GM23338 (cell line): Measurements from ENCODE around the gene ASAP2. TPM values are rescaled to one million over a fixed set of nuclear protein-coding genes. Genes with fewer than 3 reads are reported as not detected.

Experiments
- ATAC-seq: fragments of 200-7000 bp; cut with Tn5 transposase; 3 replicates; pipeline ENCODE4 v1.9.1; 2020
- DNase-seq: peaks from one replicate; pipeline ENCODE4 v3.0.0-alpha.2; 2015; ENCODE audit warnings: low spot score
- H2AFZ ChIP-seq: fragments of 200-600 bp; sonication (generic); 2 replicates; pipeline ENCODE4 v1.8.0; 2016; ENCODE audit warnings: antibody characterized with exemption, mild to moderate bottlenecking, moderate library complexity
- H3F3A ChIP-seq: fragments of 200-600 bp; sonication (generic); replicated peaks from 2 replicates; pipeline ENCODE4 v1.8.0; 2017; ENCODE audit warnings: antibody characterized with exemption, mixed run types, low read depth
- H3K27ac ChIP-seq: fragments of 200-600 bp; sonication (generic); 2 replicates; pipeline ENCODE4 v1.6.1; 2016; ENCODE audit warnings: low read depth
- H3K27me3 ChIP-seq: fragments of 200-600 bp; sonication (generic); 2 replicates; pipeline ENCODE4 v1.8.0; 2016; ENCODE audit warnings: mild to moderate bottlenecking, mixed run types, moderate library complexity; ENCODE audit not compliant: insufficient read depth
- H3K36me3 ChIP-seq: fragments of 200-600 bp; sonication (generic); 2 replicates; pipeline ENCODE4 v1.8.0; 2016; ENCODE audit warnings: mild to moderate bottlenecking; ENCODE audit not compliant: insufficient read depth
- H3K4me1 ChIP-seq: fragments of 200-600 bp; sonication (generic); 2 replicates; pipeline ENCODE4 v1.8.0; 2016; ENCODE audit warnings: mild to moderate bottlenecking, moderate library complexity; ENCODE audit not compliant: insufficient read depth
- H3K4me2 ChIP-seq: fragments of 200-600 bp; sonication (generic); 2 replicates; pipeline ENCODE4 v1.7.1; 2017; ENCODE audit warnings: mixed run types
- H3K4me3 ChIP-seq: fragments of 200-600 bp; sonication (generic); 2 replicates; pipeline ENCODE4 v1.6.1; 2016; ENCODE audit warnings: mixed run types
- H3K79me2 ChIP-seq: fragments of 200-600 bp; sonication (generic); replicated peaks from 2 replicates; pipeline ENCODE4 v1.8.0; 2017; ENCODE audit warnings: mild to moderate bottlenecking; ENCODE audit not compliant: insufficient read depth
- H3K9me2 ChIP-seq: fragments of 200-600 bp; sonication (generic); 2 replicates; pipeline ENCODE4 v1.8.0; 2017; ENCODE audit not compliant: insufficient read depth
- H4K20me1 ChIP-seq: fragments of 200-600 bp; sonication (generic); replicated peaks from 2 replicates; pipeline ENCODE4 v1.8.0; 2017; ENCODE audit warnings: mild to moderate bottlenecking; ENCODE audit not compliant: insufficient read depth
- H3K27ac Mint-ChIP-seq: 2 replicates; pipeline ENCODE4 v1.8.0; 2020; ENCODE audit warnings: inconsistent platforms, mild to moderate bottlenecking, moderate library complexity, mixed read lengths
- H3K27me3 Mint-ChIP-seq: 3 replicates; pipeline ENCODE4 v1.8.0; 2022; ENCODE audit warnings: low read depth, mild to moderate bottlenecking, moderate library complexity, mixed read lengths, inconsistent platforms; ENCODE audit not compliant: insufficient read depth, poor library complexity
- H3K36me3 Mint-ChIP-seq: 3 replicates; pipeline ENCODE4 v1.8.0; 2021; ENCODE audit warnings: low read depth, mild to moderate bottlenecking, inconsistent platforms, moderate library complexity, mixed read lengths
- H3K4me1 Mint-ChIP-seq: 3 replicates; pipeline ENCODE4 v1.8.0; 2020; ENCODE audit warnings: mild to moderate bottlenecking, inconsistent platforms, mixed read lengths
- H3K4me3 Mint-ChIP-seq: 3 replicates; pipeline ENCODE4 v1.8.0; 2021; ENCODE audit warnings: moderate library complexity, mild to moderate bottlenecking, inconsistent platforms, mixed read lengths
- H3K9me3 Mint-ChIP-seq: 3 replicates; pipeline ENCODE4 v1.8.0; 2020; ENCODE audit warnings: moderate library complexity, mild to moderate bottlenecking, inconsistent platforms, mixed read lengths
- CREB1 ChIP-seq: fragments of 250-450 bp; sonication (Bioruptor Pico); IDR thresholded peaks from 2 replicates; pipeline ENCODE4 v1.5.0; 2020; ENCODE audit warnings: low read depth, mild to moderate bottlenecking, moderate library complexity
- EZH2 ChIP-seq: fragments of 200-600 bp; sonication (generic); IDR thresholded peaks from one replicate; pipeline ENCODE4 v1.8.0; 2017; ENCODE audit warnings: antibody characterized with exemption, mild to moderate bottlenecking, low read depth; ENCODE audit not compliant: unreplicated experiment
- EZH2phosphoT487 ChIP-seq: fragments of 200-600 bp; sonication (generic); IDR thresholded peaks from one replicate; pipeline ENCODE4 v1.8.1; 2018; ENCODE audit warnings: antibody characterized with exemption; ENCODE audit not compliant: unreplicated experiment
- JUNB ChIP-seq: IDR thresholded peaks from one replicate; pipeline ENCODE4 v1.6.1; 2016; ENCODE audit warnings: antibody characterized with exemption; ENCODE audit not compliant: unreplicated experiment
- NANOG ChIP-seq: IDR thresholded peaks from 2 replicates; pipeline ENCODE4 v1.6.1; 2016; ENCODE audit warnings: antibody characterized with exemption, borderline replicate concordance
- POLR2AphosphoS5 ChIP-seq: IDR thresholded peaks from 2 replicates; pipeline ENCODE4 v1.6.1; 2016; ENCODE audit warnings: antibody characterized with exemption, low read depth
- STAT1 ChIP-seq: IDR thresholded peaks from one replicate; pipeline ENCODE4 v1.6.1; 2016; ENCODE audit warnings: antibody characterized with exemption; ENCODE audit not compliant: unreplicated experiment
- ZNF114 ChIP-seq: fragments of 250-450 bp; sonication (Bioruptor Pico); IDR thresholded peaks from 2 replicates; pipeline ENCODE4 v1.5.0; 2020; ENCODE audit warnings: mild to moderate bottlenecking, moderate library complexity
- ZNF331 ChIP-seq: fragments of 250-450 bp; sonication (Bioruptor Pico); IDR thresholded peaks from 2 replicates; pipeline ENCODE4 v1.5.0; 2020; ENCODE audit warnings: low read depth, mild to moderate bottlenecking, moderate library complexity
- polyA plus RNA-seq: library from polyadenylated mRNA; unstranded; fragments of >200 nt; fragmentation: Nextera tagmentation; extraction: Ambion mirVana; gene quantifications from 2 replicates; pipeline ENCODE4 v1.2.1, GENCODE V29; 2016
- total RNA-seq: library from RNA; depleted of rRNA; stranded (reverse); fragments of >200 nt; shearing (Covaris generic); gene quantifications from 2 replicates; pipeline ENCODE4 v1.2.3, GENCODE V29; 2014
- TF ChIP-seq, protein P1 (sequence below): fragments of 250-450 bp; sonication (Bioruptor Pico); IDR thresholded peaks from 2 replicates; pipeline ENCODE4 v1.5.0; 2020; ENCODE audit warnings: mild to moderate bottlenecking, moderate library complexity
- TF ChIP-seq, protein P2 (sequence below), 2 experiments: fragments of 200-600 bp in 1 of 2; sonication (generic) in 1 of 2; conservative IDR thresholded peaks; 2 replicates each; pipeline versions ENCODE4 v1.5.1 to v1.6.1; 2016 to 2017; ENCODE audit warnings: antibody characterized with exemption in 2 of 2, low read depth in 2 of 2, mild to moderate bottlenecking in 2 of 2, moderate library complexity in 1 of 2
- TF ChIP-seq, protein P3 (sequence below): IDR thresholded peaks from one replicate; pipeline ENCODE4 v1.6.1; 2018; ENCODE audit warnings: antibody characterized with exemption; ENCODE audit not compliant: unreplicated experiment
- TF ChIP-seq, protein P4 (sequence below): IDR thresholded peaks from 2 replicates; pipeline ENCODE4 v1.6.1; 2016; ENCODE audit warnings: antibody characterized with exemption

Gene ASAP2
- total and polyA plus RNA-seq, 2 experiments from 2014 or later, result 2.6 to 15.6 TPM

DNA sequence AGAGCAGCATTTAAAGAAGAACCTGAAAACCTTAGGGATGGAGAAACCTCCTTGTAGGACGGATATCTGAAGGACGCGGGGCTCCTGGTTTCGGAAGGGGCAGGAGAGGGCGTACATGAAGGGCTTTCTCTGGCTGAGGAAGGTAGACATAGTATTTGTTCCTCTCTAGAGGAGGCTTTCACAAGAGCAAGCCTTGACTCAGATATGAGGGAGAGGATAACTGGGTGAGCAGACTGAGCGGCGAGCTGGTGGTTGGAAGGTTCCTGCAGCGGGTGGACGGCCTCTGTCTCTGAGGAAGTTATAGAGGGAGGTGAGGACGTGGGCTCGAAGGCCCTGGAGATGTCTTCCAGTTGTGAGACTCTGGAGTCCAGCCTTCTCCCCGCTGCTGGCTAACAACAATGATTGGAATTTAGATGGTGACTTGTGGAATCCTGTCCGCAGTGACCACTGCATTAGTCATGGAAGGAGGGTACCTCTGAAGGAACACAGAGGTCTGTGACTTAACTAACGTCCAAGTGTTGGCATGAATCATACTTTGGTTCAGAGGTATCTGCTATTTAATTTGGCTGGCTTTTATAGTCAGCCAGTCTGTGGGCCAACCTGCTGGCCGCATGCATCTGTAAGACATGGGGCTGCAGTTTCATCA is 80.9 kb downstream of the ASAP2 start:
- H3K27ac ChIP-seq, result no peak overlapping the region
- H3K4me2 ChIP-seq, result no peak overlapping the region; the same call in 1 of the 2 replicates
- peaks cover 34% of the 10 kb centered on the region for H3K4me1 Mint-ChIP-seq
- TF ChIP-seq, protein P1, sequence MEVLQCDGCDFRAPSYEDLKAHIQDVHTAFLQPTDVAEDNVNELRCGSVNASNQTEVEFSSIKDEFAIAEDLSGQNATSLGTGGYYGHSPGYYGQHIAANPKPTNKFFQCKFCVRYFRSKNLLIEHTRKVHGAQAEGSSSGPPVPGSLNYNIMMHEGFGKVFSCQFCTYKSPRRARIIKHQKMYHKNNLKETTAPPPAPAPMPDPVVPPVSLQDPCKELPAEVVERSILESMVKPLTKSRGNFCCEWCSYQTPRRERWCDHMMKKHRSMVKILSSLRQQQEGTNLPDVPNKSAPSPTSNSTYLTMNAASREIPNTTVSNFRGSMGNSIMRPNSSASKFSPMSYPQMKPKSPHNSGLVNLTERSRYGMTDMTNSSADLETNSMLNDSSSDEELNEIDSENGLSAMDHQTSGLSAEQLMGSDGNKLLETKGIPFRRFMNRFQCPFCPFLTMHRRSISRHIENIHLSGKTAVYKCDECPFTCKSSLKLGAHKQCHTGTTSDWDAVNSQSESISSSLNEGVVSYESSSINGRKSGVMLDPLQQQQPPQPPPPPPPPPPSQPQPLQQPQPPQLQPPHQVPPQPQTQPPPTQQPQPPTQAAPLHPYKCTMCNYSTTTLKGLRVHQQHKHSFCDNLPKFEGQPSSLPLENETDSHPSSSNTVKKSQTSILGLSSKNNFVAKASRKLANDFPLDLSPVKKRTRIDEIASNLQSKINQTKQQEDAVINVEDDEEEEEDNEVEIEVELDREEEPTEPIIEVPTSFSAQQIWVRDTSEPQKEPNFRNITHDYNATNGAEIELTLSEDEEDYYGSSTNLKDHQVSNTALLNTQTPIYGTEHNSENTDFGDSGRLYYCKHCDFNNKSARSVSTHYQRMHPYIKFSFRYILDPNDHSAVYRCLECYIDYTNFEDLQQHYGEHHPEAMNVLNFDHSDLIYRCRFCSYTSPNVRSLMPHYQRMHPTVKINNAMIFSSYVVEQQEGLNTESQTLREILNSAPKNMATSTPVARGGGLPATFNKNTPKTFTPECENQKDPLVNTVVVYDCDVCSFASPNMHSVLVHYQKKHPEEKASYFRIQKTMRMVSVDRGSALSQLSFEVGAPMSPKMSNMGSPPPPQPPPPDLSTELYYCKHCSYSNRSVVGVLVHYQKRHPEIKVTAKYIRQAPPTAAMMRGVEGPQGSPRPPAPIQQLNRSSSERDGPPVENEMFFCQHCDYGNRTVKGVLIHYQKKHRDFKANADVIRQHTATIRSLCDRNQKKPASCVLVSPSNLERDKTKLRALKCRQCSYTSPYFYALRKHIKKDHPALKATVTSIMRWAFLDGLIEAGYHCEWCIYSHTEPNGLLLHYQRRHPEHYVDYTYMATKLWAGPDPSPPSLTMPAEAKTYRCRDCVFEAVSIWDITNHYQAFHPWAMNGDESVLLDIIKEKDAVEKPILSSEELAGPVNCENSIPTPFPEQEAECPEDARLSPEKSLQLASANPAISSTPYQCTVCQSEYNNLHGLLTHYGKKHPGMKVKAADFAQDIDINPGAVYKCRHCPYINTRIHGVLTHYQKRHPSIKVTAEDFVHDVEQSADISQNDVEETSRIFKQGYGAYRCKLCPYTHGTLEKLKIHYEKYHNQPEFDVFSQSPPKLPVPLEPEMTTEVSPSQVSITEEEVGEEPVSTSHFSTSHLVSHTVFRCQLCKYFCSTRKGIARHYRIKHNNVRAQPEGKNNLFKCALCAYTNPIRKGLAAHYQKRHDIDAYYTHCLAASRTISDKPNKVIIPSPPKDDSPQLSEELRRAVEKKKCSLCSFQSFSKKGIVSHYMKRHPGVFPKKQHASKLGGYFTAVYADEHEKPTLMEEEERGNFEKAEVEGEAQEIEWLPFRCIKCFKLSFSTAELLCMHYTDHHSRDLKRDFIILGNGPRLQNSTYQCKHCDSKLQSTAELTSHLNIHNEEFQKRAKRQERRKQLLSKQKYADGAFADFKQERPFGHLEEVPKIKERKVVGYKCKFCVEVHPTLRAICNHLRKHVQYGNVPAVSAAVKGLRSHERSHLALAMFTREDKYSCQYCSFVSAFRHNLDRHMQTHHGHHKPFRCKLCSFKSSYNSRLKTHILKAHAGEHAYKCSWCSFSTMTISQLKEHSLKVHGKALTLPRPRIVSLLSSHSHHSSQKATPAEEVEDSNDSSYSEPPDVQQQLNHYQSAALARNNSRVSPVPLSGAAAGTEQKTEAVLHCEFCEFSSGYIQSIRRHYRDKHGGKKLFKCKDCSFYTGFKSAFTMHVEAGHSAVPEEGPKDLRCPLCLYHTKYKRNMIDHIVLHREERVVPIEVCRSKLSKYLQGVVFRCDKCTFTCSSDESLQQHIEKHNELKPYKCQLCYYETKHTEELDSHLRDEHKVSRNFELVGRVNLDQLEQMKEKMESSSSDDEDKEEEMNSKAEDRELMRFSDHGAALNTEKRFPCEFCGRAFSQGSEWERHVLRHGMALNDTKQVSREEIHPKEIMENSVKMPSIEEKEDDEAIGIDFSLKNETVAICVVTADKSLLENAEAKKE (CRISPR knock-in tag), result no peak
- TF ChIP-seq JUNB (no peak), ZNF331 (no peak), CREB1 (no peak), EZH2phosphoT487 (no peak), POLR2AphosphoS5 (no peak), ZNF114 (CRISPR knock-in tag) (no peak), EZH2 (no peak), NANOG (no peak), STAT1 (no peak)
- TF ChIP-seq, protein P2, sequence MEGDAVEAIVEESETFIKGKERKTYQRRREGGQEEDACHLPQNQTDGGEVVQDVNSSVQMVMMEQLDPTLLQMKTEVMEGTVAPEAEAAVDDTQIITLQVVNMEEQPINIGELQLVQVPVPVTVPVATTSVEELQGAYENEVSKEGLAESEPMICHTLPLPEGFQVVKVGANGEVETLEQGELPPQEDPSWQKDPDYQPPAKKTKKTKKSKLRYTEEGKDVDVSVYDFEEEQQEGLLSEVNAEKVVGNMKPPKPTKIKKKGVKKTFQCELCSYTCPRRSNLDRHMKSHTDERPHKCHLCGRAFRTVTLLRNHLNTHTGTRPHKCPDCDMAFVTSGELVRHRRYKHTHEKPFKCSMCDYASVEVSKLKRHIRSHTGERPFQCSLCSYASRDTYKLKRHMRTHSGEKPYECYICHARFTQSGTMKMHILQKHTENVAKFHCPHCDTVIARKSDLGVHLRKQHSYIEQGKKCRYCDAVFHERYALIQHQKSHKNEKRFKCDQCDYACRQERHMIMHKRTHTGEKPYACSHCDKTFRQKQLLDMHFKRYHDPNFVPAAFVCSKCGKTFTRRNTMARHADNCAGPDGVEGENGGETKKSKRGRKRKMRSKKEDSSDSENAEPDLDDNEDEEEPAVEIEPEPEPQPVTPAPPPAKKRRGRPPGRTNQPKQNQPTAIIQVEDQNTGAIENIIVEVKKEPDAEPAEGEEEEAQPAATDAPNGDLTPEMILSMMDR (conservative IDR thresholded peaks at IDR 0.05; ENCODE audit: low read depth in 2 of 2), result no peak
- TF ChIP-seq, protein P3, sequence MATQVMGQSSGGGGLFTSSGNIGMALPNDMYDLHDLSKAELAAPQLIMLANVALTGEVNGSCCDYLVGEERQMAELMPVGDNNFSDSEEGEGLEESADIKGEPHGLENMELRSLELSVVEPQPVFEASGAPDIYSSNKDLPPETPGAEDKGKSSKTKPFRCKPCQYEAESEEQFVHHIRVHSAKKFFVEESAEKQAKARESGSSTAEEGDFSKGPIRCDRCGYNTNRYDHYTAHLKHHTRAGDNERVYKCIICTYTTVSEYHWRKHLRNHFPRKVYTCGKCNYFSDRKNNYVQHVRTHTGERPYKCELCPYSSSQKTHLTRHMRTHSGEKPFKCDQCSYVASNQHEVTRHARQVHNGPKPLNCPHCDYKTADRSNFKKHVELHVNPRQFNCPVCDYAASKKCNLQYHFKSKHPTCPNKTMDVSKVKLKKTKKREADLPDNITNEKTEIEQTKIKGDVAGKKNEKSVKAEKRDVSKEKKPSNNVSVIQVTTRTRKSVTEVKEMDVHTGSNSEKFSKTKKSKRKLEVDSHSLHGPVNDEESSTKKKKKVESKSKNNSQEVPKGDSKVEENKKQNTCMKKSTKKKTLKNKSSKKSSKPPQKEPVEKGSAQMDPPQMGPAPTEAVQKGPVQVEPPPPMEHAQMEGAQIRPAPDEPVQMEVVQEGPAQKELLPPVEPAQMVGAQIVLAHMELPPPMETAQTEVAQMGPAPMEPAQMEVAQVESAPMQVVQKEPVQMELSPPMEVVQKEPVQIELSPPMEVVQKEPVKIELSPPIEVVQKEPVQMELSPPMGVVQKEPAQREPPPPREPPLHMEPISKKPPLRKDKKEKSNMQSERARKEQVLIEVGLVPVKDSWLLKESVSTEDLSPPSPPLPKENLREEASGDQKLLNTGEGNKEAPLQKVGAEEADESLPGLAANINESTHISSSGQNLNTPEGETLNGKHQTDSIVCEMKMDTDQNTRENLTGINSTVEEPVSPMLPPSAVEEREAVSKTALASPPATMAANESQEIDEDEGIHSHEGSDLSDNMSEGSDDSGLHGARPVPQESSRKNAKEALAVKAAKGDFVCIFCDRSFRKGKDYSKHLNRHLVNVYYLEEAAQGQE, result no peak
- TF ChIP-seq, protein P4, sequence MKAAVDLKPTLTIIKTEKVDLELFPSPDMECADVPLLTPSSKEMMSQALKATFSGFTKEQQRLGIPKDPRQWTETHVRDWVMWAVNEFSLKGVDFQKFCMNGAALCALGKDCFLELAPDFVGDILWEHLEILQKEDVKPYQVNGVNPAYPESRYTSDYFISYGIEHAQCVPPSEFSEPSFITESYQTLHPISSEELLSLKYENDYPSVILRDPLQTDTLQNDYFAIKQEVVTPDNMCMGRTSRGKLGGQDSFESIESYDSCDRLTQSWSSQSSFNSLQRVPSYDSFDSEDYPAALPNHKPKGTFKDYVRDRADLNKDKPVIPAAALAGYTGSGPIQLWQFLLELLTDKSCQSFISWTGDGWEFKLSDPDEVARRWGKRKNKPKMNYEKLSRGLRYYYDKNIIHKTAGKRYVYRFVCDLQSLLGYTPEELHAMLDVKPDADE, result no peak
- H3K4me3 ChIP-seq, result no peak overlapping the region
- H3K36me3 ChIP-seq, result no peaks in the 10 kb centered on the region
- no peaks in the 10 kb centered on the region for H3F3A ChIP-seq
- H3K79me2 ChIP-seq, result peaks cover 14% of the 10 kb centered on the region; the same call in 1 of the 2 replicates
- no peak overlapping the region for H3K4me3 Mint-ChIP-seq
- no peak overlapping the region for H2AFZ ChIP-seq
- H4K20me1 ChIP-seq, result no peaks in the 10 kb centered on the region; the same call in 1 of the 2 replicates
- peaks cover 10% of the 10 kb centered on the region for H3K27me3 Mint-ChIP-seq
- no peak overlapping the region for H3K27ac Mint-ChIP-seq
- no peaks in the 10 kb centered on the region for H3K27me3 ChIP-seq
- peaks cover 17% of the 10 kb centered on the region for H3K4me1 ChIP-seq
- H3K36me3 Mint-ChIP-seq, result peaks cover 14% of the 10 kb centered on the region
- H3K9me2 ChIP-seq, result no peaks in the 10 kb centered on the region; the same call in 1 of the 2 replicates
- no peaks in the 10 kb centered on the region for H3K9me3 Mint-ChIP-seq
- ATAC-seq (no peak), DNase-seq (no peak)
